Activated T-cell treated with anti-CD3 and anti-CD28 coated beads, Interleukin-2, amount 50 U/mL, for 48 hours (primary cell): ENCODE data around the gene SYNE2.
A peak's percentile ranks its signal among the peaks of the same experiment; 100 is the strongest.
"Not testable (repeated sequence)": the region's sequence is repeated elsewhere in the genome, so short reads cannot be mapped to it uniquely, and the experiment has no call there.

ENCODE experiments used
- DNase-seq, 2 experiments: peaks; one replicate each; pipeline ENCODE4 v3.0.0-alpha.2; 2020

SYNE2 gene

GRCh38 chr14:63852817-63853731, at the start of gene SYNE2:
SYNE2 (plus strand) TSS chr14:63853004; CDS start chr14:63909149, 56,145 bp downstream.
- peak; percentile 87 to 90 for DNase-seq

GRCh38 chr14:63803221-63803791, 49.5 kb upstream of the SYNE2 start:
- DNase-seq, result not testable (repeated sequence)

GRCh38 chr14:63806064-63806463, 46.7 kb upstream of the SYNE2 start:
- not testable (repeated sequence) for DNase-seq

GRCh38 chr14:63811692-63812091, 41.1 kb upstream of the SYNE2 start:
- DNase-seq, result not testable (repeated sequence)

- no peak for DNase-seq
Measured at GRCh38 chr14:63833728-63834127, 19.1 kb upstream of the SYNE2 start.

GRCh38 chr14:63840981-63841380, 11.8 kb upstream of the SYNE2 start:
- peak; percentile 50 to 57 for DNase-seq

GRCh38 chr14:63843796-63844195, 9.0 kb upstream of the SYNE2 start:
- no peak for DNase-seq

GRCh38 chr14:63848890-63849289, 3.9 kb upstream of the SYNE2 start:
- no peak for DNase-seq

- DNase-seq, result no peak
Measured at GRCh38 chr14:63852271-63852816, 460 bp upstream of the SYNE2 start.

GRCh38 chr14:63853831-63854293, 1.1 kb downstream of the SYNE2 start:
- DNase-seq, result peak; percentile 55

GRCh38 chr14:63854330-63854729, 1.5 kb downstream of the SYNE2 start:
- no peak for DNase-seq

GRCh38 chr14:63855281-63855680, 2.5 kb downstream of the SYNE2 start:
- no peak for DNase-seq

GRCh38 chr14:63857466-63858030, 4.7 kb downstream of the SYNE2 start:
- DNase-seq, result no peak

GRCh38 chr14:63860146-63860545, 7.3 kb downstream of the SYNE2 start:
- DNase-seq, result no peak

- DNase-seq, result no peak
Measured at GRCh38 chr14:63862163-63862562, 9.4 kb downstream of the SYNE2 start.

- DNase-seq, result no peak
Measured at GRCh38 chr14:63863004-63863403, 10.2 kb downstream of the SYNE2 start.

GRCh38 chr14:63864775-63865174, 12.0 kb downstream of the SYNE2 start:
- not testable (repeated sequence) for DNase-seq

- no peak for DNase-seq
Measured at GRCh38 chr14:63867933-63868921, 15.4 kb downstream of the SYNE2 start.

GRCh38 chr14:63869940-63870752, 17.3 kb downstream of the SYNE2 start:
- not testable (repeated sequence) for DNase-seq

GRCh38 chr14:63870753-63871037, 17.9 kb downstream of the SYNE2 start:
- DNase-seq, result not testable (repeated sequence)

- DNase-seq, result no peak
Measured at GRCh38 chr14:63874223-63874622, 21.4 kb downstream of the SYNE2 start.
